SK-N-SH (cell line): ENCODE data around the gene EML1.

ENCODE experiments used
- CHD2 ChIP-seq: fragments of 150-350 bp; IDR thresholded peaks from 2 replicates; pipeline ENCODE4 v1.6.1; 2018; ENCODE audit warnings: low read length; ENCODE audit not compliant: partially characterized antibody
- CTCF ChIP-seq: fragments of 200-600 bp; sonication (generic); IDR thresholded peaks from 2 replicates; pipeline ENCODE4 v1.6.1; 2017; ENCODE audit warnings: antibody characterized with exemption, mild to moderate bottlenecking, moderate library complexity
- EP300 ChIP-seq, 2 experiments: IDR thresholded peaks; 2 replicates each; pipeline versions ENCODE4 v1.4.0 to v1.6.1; 2012; ENCODE audit warnings: borderline replicate concordance in 1 of 2, low read depth in 1 of 2, low read length in 1 of 2
- EZH2phosphoT487 ChIP-seq: fragments of 200-600 bp; sonication (generic); IDR thresholded peaks from 2 replicates; pipeline ENCODE4 v1.6.1; 2017; ENCODE audit warnings: low read depth, mixed run types, mild to moderate bottlenecking, antibody characterized with exemption, moderate library complexity, borderline replicate concordance
- FOSL2 ChIP-seq: IDR thresholded peaks from 2 replicates; pipeline ENCODE4 v1.4.0; 2012; ENCODE audit warnings: low read depth, mild to moderate bottlenecking, moderate library complexity, borderline replicate concordance
- GABPA ChIP-seq: IDR thresholded peaks from 2 replicates; pipeline ENCODE4 v1.4.0; 2012; ENCODE audit warnings: low read depth, mild to moderate bottlenecking
- IRF3 ChIP-seq: fragments of 150-350 bp; IDR thresholded peaks from 2 replicates; pipeline ENCODE4 v1.6.1; 2016; ENCODE audit warnings: mild to moderate bottlenecking, low read depth, low read length
- MAX ChIP-seq: IDR thresholded peaks from 2 replicates; pipeline ENCODE4 v1.4.0; 2012; ENCODE audit warnings: low read depth
- POLR2AphosphoS5 ChIP-seq: IDR thresholded peaks from 2 replicates; pipeline ENCODE4 v1.6.1; 2012; ENCODE audit warnings: low read depth, low read length
- SIN3A ChIP-seq: IDR thresholded peaks from 2 replicates; pipeline ENCODE4 v1.6.1; 2012; ENCODE audit warnings: low read depth, mild to moderate bottlenecking, low read length, moderate library complexity, borderline replicate concordance
- SMC3 ChIP-seq: IDR thresholded peaks from 2 replicates; pipeline ENCODE4 v1.6.1; 2012; ENCODE audit warnings: low read depth, low read length, improper control_type of control experiment
- USF1 ChIP-seq: IDR thresholded peaks from 2 replicates; pipeline ENCODE4 v1.4.0; 2012; ENCODE audit warnings: low read depth, borderline replicate concordance
- YY1 ChIP-seq: IDR thresholded peaks from 2 replicates; pipeline ENCODE4 v1.4.0; 2012; ENCODE audit warnings: low read depth, mild to moderate bottlenecking

- TF ChIP-seq EZH2phosphoT487 (no peak), CTCF (no peak), POLR2AphosphoS5 (no peak), EP300 (IDR thresholded peaks at IDR 0.05; ENCODE audit: borderline replicate concordance in 1 of 2, low read depth in 1 of 2, low read length in 1 of 2) (no peak), MAX (no peak), SMC3 (no peak), GABPA (no peak), FOSL2 (no peak), SIN3A (no peak), YY1 (no peak), USF1 (no peak), IRF3 (no peak), CHD2 (no peak)
Measured at GRCh38 chr14:99891900-99892299, 98.7 kb downstream of the EML1 start.
